ENCODE measurements around the gene IKZF2. TPM values are rescaled to one million over a fixed set of nuclear protein-coding genes. Genes with fewer than 3 reads are reported as not detected.

The IKZF2 gene
- total and polyA plus RNA-seq, 9 of the 15 experiments (the other 6 are each of a cell fraction or from before 2014, with no cell fraction given) = 0.04 to 0.54 (median 0.22) TPM

GRCh38 chr2:213119061-213119809, 32.2 kb downstream of the IKZF2 start:
- H3K9ac ChIP-seq (ENCODE audit: insufficient read depth in 1 of 2, low read depth in 2 of 2, low read length in 2 of 2) = no peak overlapping the region
- CTCF ChIA-PET (ENCODE audit: low intra/inter-chr PET ratio) = no interaction called here
- FAIRE-seq (no peak), ATAC-seq (no peak), DNase-seq (ENCODE audit: extremely low read depth in 1 of 4, low spot score in 3 of 4) (no peak)
- no peak overlapping the region for H3K4me2 ChIP-seq (ENCODE audit: insufficient read depth, low read length)
- POLR2A ChIA-PET = no interaction called here
- no peak for TF ChIP-seq ZBTB33 (CRISPR knock-in tag; IDR thresholded peaks at IDR 0.05)
- no peak for TF ChIP-seq NRF1 (conservative IDR thresholded peaks at IDR 0.05 in 1 of 2, IDR thresholded peaks at IDR 0.05 in 1 of 2)
- TF ChIP-seq DEAF1 (CRISPR knock-in tag; IDR thresholded peaks at IDR 0.05) = no peak
- no peak for TF ChIP-seq PTRF (tag; IDR thresholded peaks at IDR 0.05)
- TF ChIP-seq TCF3 (CRISPR knock-in tag; IDR thresholded peaks at IDR 0.05) = no peak
- TF ChIP-seq EP400 (IDR thresholded peaks at IDR 0.05) = no peak
- no peak for TF ChIP-seq NFE2L1 (tag; IDR thresholded peaks at IDR 0.05; ENCODE audit: borderline replicate concordance, low read depth)
- no peak for TF ChIP-seq ILK (tag; IDR thresholded peaks at IDR 0.05; ENCODE audit: borderline replicate concordance, low read depth)
- no peak for TF ChIP-seq NFXL1 (CRISPR knock-in tag; IDR thresholded peaks at IDR 0.05)
- no peak for TF ChIP-seq KDM2B (CRISPR knock-in tag; IDR thresholded peaks at IDR 0.05)
- TF ChIP-seq RBM34 (IDR thresholded peaks at IDR 0.05; ENCODE audit: borderline replicate concordance, insufficient read depth, low read length) = no peak
- no peaks in the 10 kb centered on the region for H3K9me3 ChIP-seq (replicated peaks; ENCODE audit: control insufficient read depth, insufficient read depth, low read depth, low read length)
- no peak overlapping the region for H2AFZ ChIP-seq (ENCODE audit: low read depth, low read length)
- no TSS peak for BruUV-seq (replicated peaks)
- intact Hi-C loops (cut with micrococcal nuclease) = no loop called here
- H3K27ac ChIP-seq (ENCODE audit: extremely low read depth, low read depth, low read length) = no peak overlapping the region
- no peaks in the 10 kb centered on the region for H3K36me3 ChIP-seq (ENCODE audit: control insufficient read depth, insufficient read depth, low read length)
- no peak overlapping the region for H3K4me3 ChIP-seq
- no peaks in the 10 kb centered on the region for H3K27me3 ChIP-seq (ENCODE audit: control insufficient read depth in 2 of 2, insufficient read depth in 2 of 2, low read length in 2 of 2)
- in situ Hi-C loops (cut with MboI) = no loop called here
- WGBS (ENCODE audit: insufficient coverage, low coverage, missing lambda C conversion rate) = 0% methylated on average over 5 of the region's 5 CpGs
- no peaks in the 10 kb centered on the region for H3K79me2 ChIP-seq (ENCODE audit: control insufficient read depth, insufficient read depth, low read length)
- H4K20me1 ChIP-seq (replicated peaks; ENCODE audit: control insufficient read depth, insufficient read depth, low read length) = no peaks in the 10 kb centered on the region
- no peaks in the 10 kb centered on the region for H3K4me1 ChIP-seq (replicated peaks in 1 of 2; ENCODE audit: control insufficient read depth in 2 of 2, insufficient read depth in 2 of 2, low read length in 2 of 2)
- H3K9me1 ChIP-seq (ENCODE audit: control insufficient read depth, insufficient read depth, low read length) = no peaks in the 10 kb centered on the region
